GM12801 (cell line): ENCODE data around the gene SIAH3.

Experiments
- CTCF ChIP-seq: IDR thresholded peaks from one replicate; pipeline ENCODE4 v1.5.1; 2011; ENCODE audit warnings: control low read depth; ENCODE audit not compliant: insufficient read length; ENCODE audit errors: extremely low read depth

SIAH3 gene

DNA sequence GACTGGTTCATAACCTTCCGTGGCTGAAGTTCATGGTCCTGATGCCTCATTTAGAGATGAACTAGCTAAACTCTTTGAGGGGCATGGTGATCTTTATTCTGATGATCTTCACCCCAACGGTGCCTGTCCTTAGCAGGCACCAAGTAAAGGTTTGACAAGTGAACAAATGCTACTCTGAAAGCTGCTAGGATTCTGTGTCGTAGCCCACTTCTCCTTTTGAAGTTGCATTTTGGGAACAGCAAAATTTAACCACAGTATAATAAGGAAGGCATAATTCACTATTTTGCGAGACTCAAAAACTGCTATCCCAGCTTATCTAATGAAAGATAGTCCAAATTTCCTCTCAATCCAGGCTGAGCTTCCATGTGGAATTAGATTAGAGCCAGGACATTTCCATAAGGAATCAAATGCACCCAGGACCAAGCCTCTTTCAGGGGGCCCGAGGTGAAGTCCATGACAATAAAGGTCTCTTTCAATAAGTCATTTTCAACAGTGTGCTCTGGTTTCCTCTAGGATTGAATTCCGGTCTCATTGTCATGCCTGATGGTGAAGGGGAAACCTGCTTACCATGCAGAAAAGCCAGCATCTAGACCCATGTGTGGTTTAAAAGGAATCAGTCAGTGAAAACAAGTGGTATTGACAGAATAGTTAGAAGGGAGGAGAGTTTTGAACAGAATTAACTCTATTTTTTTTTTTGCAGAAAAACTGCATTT, 23.1 kb downstream of the SIAH3 start:
- no peak for TF ChIP-seq CTCF

DNA sequence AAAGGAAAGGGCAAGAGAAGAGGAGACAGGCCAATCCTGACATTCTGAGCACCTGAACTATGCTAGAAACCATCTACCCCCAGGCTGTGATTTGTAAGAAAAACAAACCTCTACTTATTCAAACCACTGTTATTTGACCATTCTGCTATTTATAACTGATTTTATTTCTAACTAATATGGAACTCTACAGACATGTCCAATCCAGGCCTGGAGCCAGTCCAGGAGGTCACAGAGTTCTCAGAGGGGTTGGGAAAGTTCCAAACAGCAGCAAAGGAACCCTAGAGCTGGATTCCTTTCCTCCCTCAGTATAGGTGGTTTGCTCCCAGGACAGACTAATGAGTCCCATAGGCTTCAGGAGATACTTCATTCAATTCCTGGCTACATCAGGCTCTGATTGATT, 24.2 kb downstream of the SIAH3 start:
- TF ChIP-seq CTCF, result no peak

DNA sequence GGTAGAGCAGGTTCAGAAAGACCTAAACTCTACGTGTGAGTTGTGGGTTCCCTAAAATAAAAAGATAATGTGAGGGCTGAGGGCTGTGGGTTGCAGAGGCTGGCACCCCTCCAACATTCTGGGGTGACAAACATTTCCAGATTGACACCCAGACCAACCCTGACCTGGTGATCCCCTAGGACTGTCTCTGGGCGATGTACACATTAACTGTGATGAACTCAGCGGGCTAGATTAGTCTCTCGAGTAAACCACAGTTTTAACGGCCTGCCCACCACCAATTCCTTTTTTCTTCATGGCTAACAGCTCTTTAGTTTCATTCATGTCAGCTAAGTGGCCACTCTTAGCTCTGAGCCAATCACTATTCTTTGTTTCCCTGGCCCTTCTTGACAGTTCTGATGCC, 24.8 kb downstream of the SIAH3 start:
- no peak for TF ChIP-seq CTCF

DNA sequence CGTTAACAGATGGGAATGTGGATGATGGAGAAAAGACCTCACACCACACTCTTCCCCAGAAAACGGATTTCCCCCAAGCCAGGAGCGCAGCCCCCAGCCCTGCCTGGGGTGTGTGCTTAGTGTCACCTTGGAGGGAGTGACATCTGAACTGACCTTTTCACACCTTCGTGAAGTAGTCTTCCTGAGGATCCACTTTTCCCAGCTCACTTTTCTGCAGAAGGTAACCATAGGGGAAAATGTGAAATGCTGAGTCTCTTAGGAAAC, 26.2 kb downstream of the SIAH3 start:
- TF ChIP-seq CTCF, result no peak

DNA sequence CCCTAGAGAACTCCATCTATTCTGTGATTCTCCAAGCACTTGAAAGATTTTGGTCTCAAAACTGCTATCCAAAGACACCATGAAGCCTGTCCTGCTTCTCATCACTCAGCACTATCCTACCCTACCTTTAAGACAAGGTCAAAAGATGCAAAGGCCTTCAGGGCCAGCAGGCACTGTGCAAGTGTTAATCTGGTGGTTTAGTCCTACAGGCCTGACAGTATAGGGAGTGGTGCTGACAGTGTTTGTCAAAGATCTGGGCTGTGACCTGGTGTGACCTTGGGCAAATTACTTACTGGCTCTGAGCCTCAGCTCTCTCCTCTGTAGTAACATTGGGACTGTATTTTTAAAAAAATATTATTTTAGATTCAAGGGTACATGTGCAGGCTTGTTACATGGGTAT, 28.0 kb downstream of the SIAH3 start:
- TF ChIP-seq CTCF, result no peak

DNA sequence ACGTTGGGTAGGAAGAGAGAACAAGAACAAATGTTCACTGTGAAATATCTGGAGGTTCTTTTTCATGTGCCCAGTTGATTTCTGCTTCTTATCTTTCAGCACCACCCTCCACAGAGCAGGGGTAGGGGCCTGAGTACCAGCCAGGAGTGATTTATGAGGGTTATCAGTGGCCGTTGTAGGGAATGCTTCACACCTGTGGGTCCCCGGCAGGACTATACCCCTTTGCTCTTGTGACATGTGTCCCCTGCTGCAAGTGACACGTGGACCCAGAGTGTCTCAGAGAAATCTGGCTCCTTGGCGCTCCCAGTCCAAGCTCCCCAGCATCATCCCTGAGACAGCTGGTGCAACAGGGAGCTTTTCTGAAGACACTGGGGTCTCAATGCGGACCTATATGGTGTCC, 29.7 kb downstream of the SIAH3 start:
- no peak for TF ChIP-seq CTCF

- no peak for TF ChIP-seq CTCF
Observed at GRCh38 chr13:45820106-45820838, 31.3 kb downstream of the SIAH3 start.
